SK-N-SH (cell line): ENCODE data around the gene KLRC3. TPM values are rescaled to one million over a fixed set of nuclear protein-coding genes. Genes with fewer than 3 reads are reported as not detected.

Experiments
- CTCF ChIA-PET: fragments of 300-600, 350-600 bp; formaldehyde crosslinking; extraction: SDS; loops from one replicate; lab custom pipeline; 2021; lab: Yijun Ruan, JAX
- POLR2A ChIA-PET: fragments of 350-600 bp; sonication (Branson Sonifier 250); formaldehyde crosslinking; extraction: SDS; loops from one replicate; lab custom pipeline; 2020; ENCODE audit warnings: antibody characterized with exemption, inconsistent platforms; lab: Yijun Ruan, JAX
- DNase-seq: peaks from one replicate; pipeline ENCODE4 v3.0.0; 2012
- H2AFZ ChIP-seq: fragments of 200-600 bp; sonication (generic); 2 replicates; pipeline ENCODE4 v1.8.1; 2016; ENCODE audit warnings: antibody characterized with exemption, mild to moderate bottlenecking, low read depth
- H3F3A ChIP-seq: fragments of 200-600 bp; sonication (generic); replicated peaks from 2 replicates; pipeline ENCODE3; 2016; ENCODE audit warnings: antibody characterized with exemption, mild to moderate bottlenecking; ENCODE audit not compliant: insufficient read depth
- H3K27ac ChIP-seq, 2 experiments: fragments of 200-500 bp in 1 of 2; fragments of 200-600 bp in 1 of 2; sonication (Bioruptor generic) in 1 of 2; sonication (generic), shearing (Covaris generic) in 1 of 2; 2 replicates each; pipeline versions ENCODE4 v1.5.1 to v1.6.1; 2014 to 2016; ENCODE audit warnings: low read depth in 2 of 2, inconsistent platforms in 1 of 2, low read length in 1 of 2, mild to moderate bottlenecking in 1 of 2, mixed read lengths in 1 of 2
- H3K27me3 ChIP-seq: fragments of 200-600 bp; sonication (generic), shearing (Covaris generic); 2 replicates; pipeline ENCODE4 v1.6.1; 2016; ENCODE audit warnings: mixed run types; ENCODE audit not compliant: insufficient read depth
- H3K36me3 ChIP-seq, 2 experiments: fragments of 200-500 bp in 1 of 2; fragments of 200-600 bp in 1 of 2; sonication (Bioruptor generic) in 1 of 2; sonication (generic) in 1 of 2; replicated peaks in 1 of 2; 2 replicates each; pipeline versions ENCODE3 to v1.5.1; 2014 to 2016; ENCODE audit warnings: low read length in 1 of 2, mild to moderate bottlenecking in 1 of 2; ENCODE audit not compliant: insufficient read depth in 2 of 2, control insufficient read depth in 1 of 2
- H3K4me1 ChIP-seq, 2 experiments: fragments of 200-500 bp in 1 of 2; fragments of 200-600 bp in 1 of 2; sonication (Bioruptor generic) in 1 of 2; sonication (generic), shearing (Covaris generic) in 1 of 2; 2 replicates each; pipeline versions ENCODE4 v1.5.1 to v1.6.1; 2014 to 2016; ENCODE audit warnings: low read depth in 1 of 2, low read length in 1 of 2, mixed run types in 1 of 2; ENCODE audit not compliant: insufficient read depth in 2 of 2, control insufficient read depth in 1 of 2
- H3K4me2 ChIP-seq: fragments of 200-600 bp; sonication (generic), shearing (Covaris generic); 2 replicates; pipeline ENCODE4 v1.6.1; 2017; ENCODE audit warnings: mixed run types
- H3K4me3 ChIP-seq, 2 experiments: fragments of 200-500 bp in 1 of 2; fragments of 200-600 bp in 1 of 2; sonication (Bioruptor generic) in 1 of 2; sonication (generic), shearing (Covaris generic) in 1 of 2; 2 replicates each; pipeline versions ENCODE4 v1.5.1 to v1.8.1; 2014 to 2016; ENCODE audit warnings: low read depth in 2 of 2, inconsistent platforms in 1 of 2, low read length in 1 of 2, mild to moderate bottlenecking in 1 of 2, mixed read lengths in 1 of 2, moderate library complexity in 1 of 2
- H3K79me2 ChIP-seq: fragments of 200-600 bp; sonication (generic); 2 replicates; pipeline ENCODE4 v1.8.1; 2017; ENCODE audit warnings: mild to moderate bottlenecking; ENCODE audit not compliant: insufficient read depth
- H3K9ac ChIP-seq: fragments of 200-600 bp; sonication (generic); 2 replicates; pipeline ENCODE4 v1.6.1; 2017; ENCODE audit warnings: mixed run types
- H3K9me2 ChIP-seq: fragments of 200-600 bp; sonication (generic); 2 replicates; pipeline ENCODE4 v1.6.1; 2017; ENCODE audit warnings: mixed run types
- H3K9me3 ChIP-seq: fragments of 200-600 bp; sonication (generic); 2 replicates; pipeline ENCODE4 v1.6.1; 2017; ENCODE audit warnings: mixed run types, mild to moderate bottlenecking, moderate library complexity
- H4K20me1 ChIP-seq: fragments of 200-600 bp; sonication (generic); 2 replicates; pipeline ENCODE4 v1.6.1; 2017; ENCODE audit warnings: mild to moderate bottlenecking, mixed run types; ENCODE audit not compliant: insufficient read depth
- CTCF ChIP-seq: fragments of 200-600 bp; sonication (generic); IDR thresholded peaks from 2 replicates; pipeline ENCODE4 v1.6.1; 2017; ENCODE audit warnings: antibody characterized with exemption, mild to moderate bottlenecking, moderate library complexity
- ELF1 ChIP-seq: IDR thresholded peaks from 2 replicates; pipeline ENCODE4 v1.4.0; 2012
- EP300 ChIP-seq, 2 experiments: IDR thresholded peaks; 2 replicates each; pipeline versions ENCODE4 v1.4.0 to v1.6.1; 2012; ENCODE audit warnings: borderline replicate concordance in 1 of 2, low read depth in 1 of 2, low read length in 1 of 2
- FOSL2 ChIP-seq: IDR thresholded peaks from 2 replicates; pipeline ENCODE4 v1.4.0; 2012; ENCODE audit warnings: low read depth, mild to moderate bottlenecking, moderate library complexity, borderline replicate concordance
- GATA2 ChIP-seq: sonication (generic); formaldehyde crosslinking; IDR thresholded peaks from 2 replicates; pipeline ENCODE4 v1.5.0; 2020; ENCODE audit warnings: mild to moderate bottlenecking, missing genetic modification reagents
- JUND ChIP-seq: IDR thresholded peaks from 2 replicates; pipeline ENCODE4 v1.4.0; 2012
- MAX ChIP-seq: IDR thresholded peaks from 2 replicates; pipeline ENCODE4 v1.4.0; 2012; ENCODE audit warnings: low read depth
- MXI1 ChIP-seq: IDR thresholded peaks from 2 replicates; pipeline ENCODE4 v1.6.1; 2012; ENCODE audit warnings: mild to moderate bottlenecking, low read depth, low read length, improper control_type of control experiment
- NFIC ChIP-seq: IDR thresholded peaks from 2 replicates; pipeline ENCODE4 v1.4.0; 2012; ENCODE audit warnings: borderline replicate concordance
- POLR2AphosphoS5 ChIP-seq: IDR thresholded peaks from 2 replicates; pipeline ENCODE4 v1.6.1; 2012; ENCODE audit warnings: low read depth, low read length
- RCOR1 ChIP-seq: fragments of 150-350 bp; IDR thresholded peaks from 2 replicates; pipeline ENCODE4 v1.6.1; 2017; ENCODE audit warnings: antibody characterized with exemption, low read length
- REST ChIP-seq: IDR thresholded peaks from 2 replicates; pipeline ENCODE4 v1.6.1; 2012; ENCODE audit warnings: mild to moderate bottlenecking, low read depth, low read length, moderate library complexity
- SIN3A ChIP-seq: IDR thresholded peaks from 2 replicates; pipeline ENCODE4 v1.6.1; 2012; ENCODE audit warnings: low read depth, mild to moderate bottlenecking, low read length, moderate library complexity, borderline replicate concordance
- SMC3 ChIP-seq: IDR thresholded peaks from 2 replicates; pipeline ENCODE4 v1.6.1; 2012; ENCODE audit warnings: low read depth, low read length, improper control_type of control experiment
- TAF1 ChIP-seq: IDR thresholded peaks from 2 replicates; pipeline ENCODE4 v1.6.1; 2012; ENCODE audit warnings: low read depth, mild to moderate bottlenecking, low read length, moderate library complexity, borderline replicate concordance
- USF2 ChIP-seq: fragments of 150-350 bp; IDR thresholded peaks from 2 replicates; pipeline ENCODE4 v1.6.1; 2017; ENCODE audit warnings: antibody characterized with exemption, low read length, low read depth, borderline replicate concordance
- WGBS: methylation state at CpG from one replicate; pipeline ENCODE4 v1.1.6; 2017; ENCODE audit warnings: low lambda C conversion rate; 5-methylcytosine and 5-hydroxymethylcytosine counted together
- polyA plus RNA-seq, 3 experiments: library from polyadenylated mRNA; depleted of rRNA; stranded (reverse); fragments of >200 nt; gene quantifications; 2 replicates each; pipeline ENCODE4 v1.2.3, GENCODE V29; 2012
- TF ChIP-seq, protein P1 (sequence below): IDR thresholded peaks from 2 replicates; pipeline ENCODE4 v1.4.0; 2012; ENCODE audit warnings: low read depth, borderline replicate concordance

The KLRC3 gene
- polyA plus RNA-seq, 1 of the 3 experiments (the other 2 are of a cell fraction): not detected

GRCh38 chr12:10364815-10365622, 55.4 kb downstream of the KLRC3 start:
- WGBS: 23% methylated on average over 15 of the region's 15 CpGs
- H3K9me3 ChIP-seq: no peaks in the 10 kb centered on the region
- POLR2A ChIA-PET: no interaction called here
- H3K4me1 ChIP-seq: peaks cover 0 to 9% of the 10 kb centered on the region in 2 experiments; a peak in 1 of 4 replicates
- no peaks in the 10 kb centered on the region for H3F3A ChIP-seq
- peak overlapping the region; percentile 78 for H3K4me2 ChIP-seq
- peak overlapping the region; percentile 37; the same call in 1 of the 2 replicates for H3K9ac ChIP-seq
- peak overlapping the region; percentile 96 for H2AFZ ChIP-seq
- no peaks in the 10 kb centered on the region for H3K27me3 ChIP-seq
- peak overlapping the region; percentile 50 to 61 for H3K4me3 ChIP-seq
- H3K79me2 ChIP-seq: no peaks in the 10 kb centered on the region
- no peaks in the 10 kb centered on the region for H4K20me1 ChIP-seq
- no peak overlapping the region; a peak in 1 of 4 replicates for H3K27ac ChIP-seq
- CTCF ChIA-PET: interaction anchor here (0.7 kb wide), 1 partner anchor 34 kb away, joined by 3 read pairs; no protein-coding TSS in a partner anchor
- peak; percentile 33 for DNase-seq
- H3K9me2 ChIP-seq: no peaks in the 10 kb centered on the region
- no peak for TF ChIP-seq TAF1
- no peak for TF ChIP-seq JUND
- no peak for TF ChIP-seq MAX
- TF ChIP-seq SMC3: no peak
- TF ChIP-seq NFIC: no peak
- TF ChIP-seq MXI1: no peak
- no peak for TF ChIP-seq CTCF
- no peak for TF ChIP-seq RCOR1
- TF ChIP-seq EP300 (IDR thresholded peaks at IDR 0.05; ENCODE audit: borderline replicate concordance in 1 of 2, low read depth in 1 of 2, low read length in 1 of 2): no peak
- TF ChIP-seq SIN3A: no peak
- TF ChIP-seq, protein P1, sequence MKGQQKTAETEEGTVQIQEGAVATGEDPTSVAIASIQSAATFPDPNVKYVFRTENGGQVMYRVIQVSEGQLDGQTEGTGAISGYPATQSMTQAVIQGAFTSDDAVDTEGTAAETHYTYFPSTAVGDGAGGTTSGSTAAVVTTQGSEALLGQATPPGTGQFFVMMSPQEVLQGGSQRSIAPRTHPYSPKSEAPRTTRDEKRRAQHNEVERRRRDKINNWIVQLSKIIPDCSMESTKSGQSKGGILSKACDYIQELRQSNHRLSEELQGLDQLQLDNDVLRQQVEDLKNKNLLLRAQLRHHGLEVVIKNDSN: no peak
- TF ChIP-seq ELF1: no peak
- no peak for TF ChIP-seq REST
- TF ChIP-seq POLR2AphosphoS5: no peak
- TF ChIP-seq FOSL2: no peak
- no peak for TF ChIP-seq GATA2 (CRISPR knock-in tag)
- TF ChIP-seq USF2: no peak
- no peaks in the 10 kb centered on the region for H3K36me3 ChIP-seq
